OCI-LY1 (cell line): ENCODE measurements around the gene COL23A1.

ENCODE experiments used
- EZH2 ChIP-seq: fragments of 200-600 bp; sonication (generic), shearing (Covaris generic); IDR thresholded peaks from 2 replicates; pipeline ENCODE4 v1.8.0; 2017; ENCODE audit warnings: borderline replicate concordance, mixed run types, mild to moderate bottlenecking, antibody characterized with exemption, low read length, moderate library complexity, mixed read lengths
- TF ChIP-seq, protein P1 (sequence below): fragments of 200-600 bp; sonication (generic), shearing (Covaris generic); IDR thresholded peaks from 2 replicates; pipeline ENCODE4 v1.5.1; 2017; ENCODE audit warnings: mild to moderate bottlenecking, antibody characterized with exemption, low read length, moderate library complexity, mixed read lengths

DNA sequence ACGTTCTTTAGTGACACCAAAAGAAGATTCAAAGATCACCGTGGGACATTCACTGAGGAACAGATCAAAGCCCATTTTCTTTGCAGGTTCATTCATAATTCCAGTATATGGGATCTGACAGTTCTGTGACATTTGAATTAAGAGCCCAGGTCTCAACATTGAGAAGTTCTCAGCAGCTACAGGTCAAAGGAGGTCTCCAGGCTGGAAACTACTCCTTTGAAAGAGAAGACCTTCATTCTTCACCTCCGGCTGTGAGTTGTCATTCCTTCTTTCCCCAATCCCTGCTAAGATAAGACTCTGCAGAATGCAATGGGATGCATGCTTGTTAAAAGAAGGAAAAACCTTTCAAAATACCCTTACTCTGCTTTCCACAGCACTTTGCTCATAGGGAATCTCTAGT lies 79.0 kb downstream of the COL23A1 start:
- TF ChIP-seq, protein P1, sequence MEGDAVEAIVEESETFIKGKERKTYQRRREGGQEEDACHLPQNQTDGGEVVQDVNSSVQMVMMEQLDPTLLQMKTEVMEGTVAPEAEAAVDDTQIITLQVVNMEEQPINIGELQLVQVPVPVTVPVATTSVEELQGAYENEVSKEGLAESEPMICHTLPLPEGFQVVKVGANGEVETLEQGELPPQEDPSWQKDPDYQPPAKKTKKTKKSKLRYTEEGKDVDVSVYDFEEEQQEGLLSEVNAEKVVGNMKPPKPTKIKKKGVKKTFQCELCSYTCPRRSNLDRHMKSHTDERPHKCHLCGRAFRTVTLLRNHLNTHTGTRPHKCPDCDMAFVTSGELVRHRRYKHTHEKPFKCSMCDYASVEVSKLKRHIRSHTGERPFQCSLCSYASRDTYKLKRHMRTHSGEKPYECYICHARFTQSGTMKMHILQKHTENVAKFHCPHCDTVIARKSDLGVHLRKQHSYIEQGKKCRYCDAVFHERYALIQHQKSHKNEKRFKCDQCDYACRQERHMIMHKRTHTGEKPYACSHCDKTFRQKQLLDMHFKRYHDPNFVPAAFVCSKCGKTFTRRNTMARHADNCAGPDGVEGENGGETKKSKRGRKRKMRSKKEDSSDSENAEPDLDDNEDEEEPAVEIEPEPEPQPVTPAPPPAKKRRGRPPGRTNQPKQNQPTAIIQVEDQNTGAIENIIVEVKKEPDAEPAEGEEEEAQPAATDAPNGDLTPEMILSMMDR = no peak
- TF ChIP-seq EZH2 = no peak
